SK-N-SH (cell line): ENCODE measurements around the gene SIGMAR1.

Experiments
- CHD2 ChIP-seq: fragments of 150-350 bp; IDR thresholded peaks from 2 replicates; pipeline ENCODE4 v1.6.1; 2018; ENCODE audit warnings: low read length; ENCODE audit not compliant: partially characterized antibody
- FOSL2 ChIP-seq: IDR thresholded peaks from 2 replicates; pipeline ENCODE4 v1.4.0; 2012; ENCODE audit warnings: low read depth, mild to moderate bottlenecking, moderate library complexity, borderline replicate concordance
- GATA2 ChIP-seq: sonication (generic); formaldehyde crosslinking; IDR thresholded peaks from 2 replicates; pipeline ENCODE4 v1.5.0; 2020; ENCODE audit warnings: mild to moderate bottlenecking, missing genetic modification reagents
- MEF2A ChIP-seq: IDR thresholded peaks from 2 replicates; pipeline ENCODE4 v1.4.0; 2012; ENCODE audit warnings: low read depth, borderline replicate concordance
- NFIC ChIP-seq: IDR thresholded peaks from 2 replicates; pipeline ENCODE4 v1.4.0; 2012; ENCODE audit warnings: borderline replicate concordance
- SIN3A ChIP-seq: IDR thresholded peaks from 2 replicates; pipeline ENCODE4 v1.6.1; 2012; ENCODE audit warnings: low read depth, mild to moderate bottlenecking, low read length, moderate library complexity, borderline replicate concordance
- TAF1 ChIP-seq: IDR thresholded peaks from 2 replicates; pipeline ENCODE4 v1.6.1; 2012; ENCODE audit warnings: low read depth, mild to moderate bottlenecking, low read length, moderate library complexity, borderline replicate concordance
- TCF12 ChIP-seq: IDR thresholded peaks from 2 replicates; pipeline ENCODE4 v1.4.0; 2012
- TF ChIP-seq, protein P1 (sequence below): fragments of 200-600 bp; sonication (generic); IDR thresholded peaks from 2 replicates; pipeline ENCODE4 v1.6.1; 2017; ENCODE audit warnings: antibody characterized with exemption, mild to moderate bottlenecking, moderate library complexity
- TF ChIP-seq, protein P2 (sequence below): fragments of 150-350 bp; IDR thresholded peaks from 2 replicates; pipeline ENCODE4 v1.6.1; 2017; ENCODE audit warnings: antibody characterized with exemption, low read length, low read depth, borderline replicate concordance
- TF ChIP-seq, protein P3 (sequence below): IDR thresholded peaks from 2 replicates; pipeline ENCODE4 v1.4.0; 2012; ENCODE audit warnings: low read depth
- TF ChIP-seq, protein P4 (sequence below): IDR thresholded peaks from 2 replicates; pipeline ENCODE4 v1.4.0; 2012; ENCODE audit warnings: low read depth, borderline replicate concordance

DNA sequence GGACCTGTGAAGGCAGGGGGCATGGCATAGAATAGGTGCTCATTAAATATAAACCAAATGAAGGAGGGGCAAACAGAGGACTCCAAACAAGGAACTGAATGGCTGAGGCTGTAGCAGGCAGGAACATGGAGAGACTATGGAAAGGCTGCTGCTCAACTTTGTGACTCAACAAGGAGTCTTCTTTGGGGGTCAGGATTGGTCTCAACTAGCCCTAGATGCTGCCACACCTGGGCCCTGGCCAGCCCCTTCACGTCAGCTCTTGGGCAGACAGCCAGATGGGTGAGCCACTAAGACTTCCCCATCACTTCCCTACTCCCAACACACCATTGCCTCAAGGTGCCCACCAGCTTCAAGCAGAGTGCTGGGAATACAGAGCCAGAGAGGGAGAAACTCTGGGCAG, 36.7 kb downstream of the SIGMAR1 start:
- TF ChIP-seq, protein P1, sequence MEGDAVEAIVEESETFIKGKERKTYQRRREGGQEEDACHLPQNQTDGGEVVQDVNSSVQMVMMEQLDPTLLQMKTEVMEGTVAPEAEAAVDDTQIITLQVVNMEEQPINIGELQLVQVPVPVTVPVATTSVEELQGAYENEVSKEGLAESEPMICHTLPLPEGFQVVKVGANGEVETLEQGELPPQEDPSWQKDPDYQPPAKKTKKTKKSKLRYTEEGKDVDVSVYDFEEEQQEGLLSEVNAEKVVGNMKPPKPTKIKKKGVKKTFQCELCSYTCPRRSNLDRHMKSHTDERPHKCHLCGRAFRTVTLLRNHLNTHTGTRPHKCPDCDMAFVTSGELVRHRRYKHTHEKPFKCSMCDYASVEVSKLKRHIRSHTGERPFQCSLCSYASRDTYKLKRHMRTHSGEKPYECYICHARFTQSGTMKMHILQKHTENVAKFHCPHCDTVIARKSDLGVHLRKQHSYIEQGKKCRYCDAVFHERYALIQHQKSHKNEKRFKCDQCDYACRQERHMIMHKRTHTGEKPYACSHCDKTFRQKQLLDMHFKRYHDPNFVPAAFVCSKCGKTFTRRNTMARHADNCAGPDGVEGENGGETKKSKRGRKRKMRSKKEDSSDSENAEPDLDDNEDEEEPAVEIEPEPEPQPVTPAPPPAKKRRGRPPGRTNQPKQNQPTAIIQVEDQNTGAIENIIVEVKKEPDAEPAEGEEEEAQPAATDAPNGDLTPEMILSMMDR = no peak
- no peak for TF ChIP-seq CHD2
- no peak for TF ChIP-seq TAF1
- TF ChIP-seq, protein P2, sequence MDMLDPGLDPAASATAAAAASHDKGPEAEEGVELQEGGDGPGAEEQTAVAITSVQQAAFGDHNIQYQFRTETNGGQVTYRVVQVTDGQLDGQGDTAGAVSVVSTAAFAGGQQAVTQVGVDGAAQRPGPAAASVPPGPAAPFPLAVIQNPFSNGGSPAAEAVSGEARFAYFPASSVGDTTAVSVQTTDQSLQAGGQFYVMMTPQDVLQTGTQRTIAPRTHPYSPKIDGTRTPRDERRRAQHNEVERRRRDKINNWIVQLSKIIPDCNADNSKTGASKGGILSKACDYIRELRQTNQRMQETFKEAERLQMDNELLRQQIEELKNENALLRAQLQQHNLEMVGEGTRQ = no peak
- no peak for TF ChIP-seq NFIC
- no peak for TF ChIP-seq FOSL2
- TF ChIP-seq, protein P3, sequence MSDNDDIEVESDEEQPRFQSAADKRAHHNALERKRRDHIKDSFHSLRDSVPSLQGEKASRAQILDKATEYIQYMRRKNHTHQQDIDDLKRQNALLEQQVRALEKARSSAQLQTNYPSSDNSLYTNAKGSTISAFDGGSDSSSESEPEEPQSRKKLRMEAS = no peak
- no peak for TF ChIP-seq GATA2
- TF ChIP-seq MEF2A = no peak
- TF ChIP-seq, protein P4, sequence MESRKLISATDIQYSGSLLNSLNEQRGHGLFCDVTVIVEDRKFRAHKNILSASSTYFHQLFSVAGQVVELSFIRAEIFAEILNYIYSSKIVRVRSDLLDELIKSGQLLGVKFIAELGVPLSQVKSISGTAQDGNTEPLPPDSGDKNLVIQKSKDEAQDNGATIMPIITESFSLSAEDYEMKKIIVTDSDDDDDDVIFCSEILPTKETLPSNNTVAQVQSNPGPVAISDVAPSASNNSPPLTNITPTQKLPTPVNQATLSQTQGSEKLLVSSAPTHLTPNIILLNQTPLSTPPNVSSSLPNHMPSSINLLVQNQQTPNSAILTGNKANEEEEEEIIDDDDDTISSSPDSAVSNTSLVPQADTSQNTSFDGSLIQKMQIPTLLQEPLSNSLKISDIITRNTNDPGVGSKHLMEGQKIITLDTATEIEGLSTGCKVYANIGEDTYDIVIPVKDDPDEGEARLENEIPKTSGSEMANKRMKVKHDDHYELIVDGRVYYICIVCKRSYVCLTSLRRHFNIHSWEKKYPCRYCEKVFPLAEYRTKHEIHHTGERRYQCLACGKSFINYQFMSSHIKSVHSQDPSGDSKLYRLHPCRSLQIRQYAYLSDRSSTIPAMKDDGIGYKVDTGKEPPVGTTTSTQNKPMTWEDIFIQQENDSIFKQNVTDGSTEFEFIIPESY = no peak
- TF ChIP-seq TCF12 = no peak
- TF ChIP-seq SIN3A = no peak
